NCI-H1105 (cell line): ENCODE results near the gene CAP1.

Experiments
- DNase-seq: peaks from one replicate; lab custom pipeline; 2025; lab: John Stamatoyannopoulos, UW

Gene CAP1

DNA sequence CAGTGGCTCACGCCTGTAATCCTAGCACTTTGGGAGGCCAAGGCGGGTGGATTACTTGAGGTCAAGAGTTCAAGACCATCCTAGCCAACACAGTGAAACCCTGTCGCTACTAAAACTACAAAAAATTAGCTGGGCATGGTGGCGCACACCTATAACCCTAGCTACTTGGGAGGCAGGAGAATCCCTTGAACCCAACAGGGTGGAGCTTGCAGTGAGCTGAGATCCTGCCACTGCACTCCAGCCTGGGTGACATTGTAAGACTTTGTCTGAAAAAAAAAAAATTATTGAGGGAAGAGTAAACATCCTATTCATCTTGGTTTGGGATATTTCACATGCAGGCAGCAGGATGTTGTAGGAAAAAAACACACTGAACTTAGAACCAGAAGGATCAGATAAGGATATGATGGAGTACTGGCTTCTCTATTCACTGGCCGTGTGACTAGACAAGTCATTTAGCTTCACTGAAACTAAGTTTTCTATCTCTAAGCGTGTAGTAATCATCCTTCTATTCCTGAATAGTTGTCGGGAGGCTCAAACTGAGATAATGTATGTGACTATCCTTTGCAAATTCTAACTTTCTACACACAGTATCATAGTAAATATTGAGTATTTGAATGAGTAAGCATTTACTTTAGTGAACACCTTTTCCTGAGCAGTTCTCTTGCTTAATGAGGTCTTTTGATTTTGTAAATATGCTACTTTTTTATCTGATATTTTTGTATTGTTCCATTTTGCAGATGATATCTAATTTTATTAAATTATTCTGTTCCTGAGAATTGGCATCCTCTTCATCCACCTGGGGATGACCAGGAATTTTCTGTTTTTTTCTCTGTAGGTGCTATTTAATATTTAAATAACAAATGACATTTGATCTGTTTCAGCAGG is 18.2 kb downstream of the CAP1 start:
- DNase-seq = no peak

DNA sequence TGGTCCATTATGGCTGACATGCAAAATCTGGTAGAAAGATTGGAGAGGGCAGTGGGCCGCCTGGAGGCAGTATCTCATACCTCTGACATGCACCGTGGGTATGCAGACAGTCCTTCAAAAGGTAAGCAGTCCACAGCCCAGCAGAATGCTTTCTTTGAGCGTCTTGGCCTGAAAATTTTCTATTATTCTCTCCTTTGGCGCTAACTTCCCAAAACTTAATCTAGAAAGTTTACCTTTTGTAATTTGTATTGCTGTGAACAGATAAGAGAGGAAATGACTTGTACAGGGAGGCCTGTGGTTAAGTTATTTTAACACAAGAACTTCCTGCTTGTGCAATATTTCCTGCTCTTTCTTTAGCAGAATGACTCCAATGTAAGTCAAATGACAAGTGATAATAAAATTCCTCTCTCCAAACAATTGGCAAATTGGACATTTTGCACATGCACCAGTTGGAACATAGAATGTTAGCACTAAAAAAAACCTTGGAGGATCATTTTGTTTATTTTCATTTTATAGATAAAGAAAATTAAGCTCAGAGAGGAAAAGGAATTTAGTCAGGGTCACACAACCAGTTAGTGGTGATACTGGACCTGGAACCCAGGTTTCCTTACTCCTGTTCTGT is 18.9 kb downstream of the CAP1 start:
- no peak for DNase-seq

DNA sequence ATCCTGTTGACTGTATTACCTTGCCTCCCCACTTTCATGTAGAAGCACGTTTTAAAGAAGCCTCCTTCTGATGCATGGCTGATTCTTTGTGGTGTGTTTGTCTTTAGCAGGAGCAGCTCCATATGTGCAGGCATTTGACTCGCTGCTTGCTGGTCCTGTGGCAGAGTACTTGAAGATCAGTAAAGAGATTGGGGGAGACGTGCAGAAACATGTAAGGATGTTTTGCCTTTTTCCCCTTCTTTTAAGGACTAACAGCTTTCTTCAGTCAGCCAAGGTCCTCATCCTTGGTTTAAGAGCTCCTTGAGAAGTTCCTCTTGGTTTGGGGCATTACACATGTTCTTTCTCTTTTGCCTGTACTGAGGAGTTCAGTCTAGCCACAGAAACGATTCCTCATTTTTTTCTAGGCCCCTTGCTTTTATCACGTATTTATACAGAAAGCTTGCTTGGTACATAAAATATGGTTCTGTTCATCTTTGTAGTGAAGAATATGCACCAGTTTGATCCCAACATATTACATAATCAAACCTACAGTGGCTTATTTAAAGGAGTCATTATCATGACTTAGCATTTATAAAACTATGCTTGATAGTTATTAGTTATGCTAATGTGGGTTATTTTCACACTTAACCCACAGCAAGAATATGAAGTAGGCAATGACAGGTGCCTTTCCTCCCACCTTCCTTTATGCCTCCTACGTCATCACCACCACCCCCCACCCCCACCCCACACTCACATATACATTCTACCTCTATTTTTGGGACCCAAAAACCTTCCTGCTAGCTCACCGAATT is 19.6 kb downstream of the CAP1 start:
- DNase-seq = no peak

DNA sequence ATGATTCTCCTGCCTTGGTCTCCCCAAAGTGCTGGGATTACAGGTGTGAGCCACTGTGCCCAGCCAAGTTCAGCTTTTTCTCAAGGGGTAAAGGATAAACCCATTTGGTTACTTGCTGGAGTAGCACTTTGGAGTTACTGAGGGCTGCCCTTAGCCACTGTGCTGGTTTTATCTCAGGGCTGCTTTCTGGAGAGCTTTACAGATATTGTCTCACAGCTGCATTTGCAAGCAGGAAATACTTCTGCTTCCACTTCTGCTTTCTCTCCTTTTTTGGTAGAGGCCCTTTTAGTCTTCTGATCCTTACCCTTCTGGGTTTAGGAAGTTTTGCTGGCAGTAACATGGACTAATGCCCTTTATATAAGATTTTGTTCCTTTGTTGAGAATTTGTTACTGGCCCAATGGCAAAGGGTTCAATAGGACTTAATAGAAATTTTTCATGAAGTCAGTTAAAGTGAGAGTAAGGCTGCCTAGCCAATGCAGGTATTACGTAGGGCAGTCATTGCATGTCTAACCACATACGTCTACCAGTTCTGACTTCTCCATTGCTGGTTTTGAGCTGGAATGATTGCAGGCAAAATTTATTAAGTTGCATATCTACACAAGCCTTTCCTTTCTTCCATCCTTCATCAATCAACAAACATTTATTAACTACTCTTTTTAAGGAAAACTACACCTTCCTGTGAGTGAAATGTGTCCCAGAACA is 24.4 kb downstream of the CAP1 start:
- DNase-seq = no peak

DNA sequence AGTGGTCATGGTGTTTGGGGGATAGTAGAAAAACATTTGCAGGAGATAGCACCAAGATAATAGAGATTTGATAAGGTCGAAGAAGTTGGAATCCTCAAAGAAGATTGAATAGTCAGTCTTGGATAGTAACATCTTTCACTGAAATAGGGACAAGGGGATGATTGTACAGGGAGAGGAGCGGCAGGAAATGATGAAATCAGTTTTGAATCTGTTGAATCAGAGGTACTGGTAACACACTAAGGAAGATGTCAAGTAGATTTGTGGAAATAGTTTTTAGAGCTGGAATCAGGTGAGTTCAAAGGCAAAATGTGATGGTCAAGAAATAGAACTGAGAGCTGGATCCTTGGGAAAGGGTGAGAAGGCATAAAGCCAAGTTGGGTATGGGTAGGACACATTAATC is 26.5 kb downstream of the CAP1 start:
- DNase-seq = no peak

DNA sequence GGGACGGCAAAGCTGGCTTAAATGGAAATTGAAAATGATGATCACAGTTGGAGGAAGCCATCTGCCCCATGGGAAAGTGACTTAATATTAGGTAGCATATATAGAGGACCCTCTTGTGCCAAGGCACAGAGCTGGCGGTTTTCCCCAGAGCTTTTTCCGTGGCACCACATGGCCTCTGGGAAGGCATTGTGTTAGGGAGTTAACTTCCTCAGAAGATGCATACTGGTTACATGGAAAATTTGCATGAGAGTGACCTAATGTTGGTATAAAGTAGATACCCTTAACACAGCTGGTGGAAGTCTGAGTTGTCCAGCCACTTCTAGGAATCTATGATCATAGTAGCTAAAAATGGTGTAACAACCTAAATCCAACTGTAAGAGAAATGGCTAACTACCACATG is 27.3 kb downstream of the CAP1 start:
- no peak for DNase-seq

DNA sequence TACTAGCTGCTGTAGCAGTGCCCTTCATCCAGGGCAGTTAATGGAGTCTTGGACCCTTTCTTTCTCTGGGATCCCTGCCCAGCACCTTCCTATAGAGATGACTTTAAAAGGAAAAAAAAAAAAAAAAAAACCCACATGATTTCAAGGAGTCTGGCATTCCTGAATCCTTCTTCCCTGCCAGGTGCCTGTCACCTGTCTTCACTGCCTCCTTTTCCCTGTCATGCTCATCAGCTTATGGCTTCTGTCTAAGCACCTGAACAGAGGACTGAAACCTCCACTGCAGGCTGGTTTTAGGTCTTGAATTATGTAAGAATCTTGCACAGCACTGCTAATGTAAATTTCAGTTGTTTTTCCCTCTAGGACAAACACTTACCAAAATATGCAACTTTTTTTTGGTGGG is 31.6 kb downstream of the CAP1 start:
- DNase-seq = no peak

DNA sequence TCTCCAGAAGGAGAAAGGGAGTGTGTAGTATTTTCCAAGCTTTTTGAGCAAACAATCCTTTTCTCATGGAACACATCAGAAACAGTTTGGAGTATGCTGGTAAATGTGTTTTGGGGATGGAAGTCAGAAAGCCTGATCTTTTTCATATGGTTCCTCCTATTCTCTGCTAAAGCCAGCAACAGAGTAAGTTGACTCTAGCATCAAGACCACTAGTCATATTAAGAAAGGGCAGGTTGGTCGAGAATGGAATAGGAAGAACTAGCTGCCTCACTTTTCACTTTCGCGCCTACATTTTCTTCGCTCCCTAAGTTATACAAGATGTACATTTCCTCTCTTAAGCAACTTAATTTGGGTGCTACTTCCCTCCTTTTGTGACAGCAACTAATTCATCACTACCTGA is 32.5 kb downstream of the CAP1 start:
- no peak for DNase-seq

DNA sequence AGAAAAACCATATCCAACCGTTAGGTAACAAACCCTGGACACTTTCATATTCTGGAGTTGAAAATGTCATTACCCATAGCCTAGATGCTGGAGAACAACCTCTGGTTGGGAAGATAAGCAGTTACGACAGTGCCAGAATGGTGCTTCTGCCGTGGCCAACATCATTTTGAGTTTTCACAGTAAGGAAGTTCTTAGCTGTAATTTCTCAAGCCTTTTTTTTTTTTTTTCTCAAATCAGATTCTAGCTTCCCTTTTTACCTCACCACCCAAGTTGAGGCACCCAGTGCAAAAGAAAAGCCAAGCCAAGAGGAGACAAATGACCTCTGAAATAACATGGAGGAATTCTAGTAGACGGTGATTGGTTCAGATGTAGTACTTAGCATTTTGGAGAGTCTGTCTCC is 34.7 kb downstream of the CAP1 start:
- DNase-seq = no peak

DNA sequence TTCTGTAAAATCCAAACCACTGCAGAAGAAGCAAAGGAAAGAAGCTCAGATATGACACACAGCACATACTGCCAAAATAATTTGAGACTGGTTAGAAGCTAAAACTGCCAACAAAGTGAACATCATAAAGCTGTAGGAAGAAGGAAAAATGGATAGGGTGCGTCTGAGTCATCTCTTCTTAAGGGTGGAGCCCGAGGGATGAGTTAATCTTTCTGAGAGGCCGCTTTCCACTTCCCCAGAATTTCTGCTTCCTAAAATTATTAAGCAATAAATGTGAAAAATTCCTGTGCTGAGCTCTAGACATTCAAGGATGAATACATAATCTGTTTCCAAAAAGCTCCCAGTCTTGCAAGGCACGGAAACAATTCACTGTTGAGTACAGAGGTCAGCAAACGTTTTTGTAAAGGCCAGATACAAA is 36.4 kb downstream of the CAP1 start:
- no peak for DNase-seq

DNA sequence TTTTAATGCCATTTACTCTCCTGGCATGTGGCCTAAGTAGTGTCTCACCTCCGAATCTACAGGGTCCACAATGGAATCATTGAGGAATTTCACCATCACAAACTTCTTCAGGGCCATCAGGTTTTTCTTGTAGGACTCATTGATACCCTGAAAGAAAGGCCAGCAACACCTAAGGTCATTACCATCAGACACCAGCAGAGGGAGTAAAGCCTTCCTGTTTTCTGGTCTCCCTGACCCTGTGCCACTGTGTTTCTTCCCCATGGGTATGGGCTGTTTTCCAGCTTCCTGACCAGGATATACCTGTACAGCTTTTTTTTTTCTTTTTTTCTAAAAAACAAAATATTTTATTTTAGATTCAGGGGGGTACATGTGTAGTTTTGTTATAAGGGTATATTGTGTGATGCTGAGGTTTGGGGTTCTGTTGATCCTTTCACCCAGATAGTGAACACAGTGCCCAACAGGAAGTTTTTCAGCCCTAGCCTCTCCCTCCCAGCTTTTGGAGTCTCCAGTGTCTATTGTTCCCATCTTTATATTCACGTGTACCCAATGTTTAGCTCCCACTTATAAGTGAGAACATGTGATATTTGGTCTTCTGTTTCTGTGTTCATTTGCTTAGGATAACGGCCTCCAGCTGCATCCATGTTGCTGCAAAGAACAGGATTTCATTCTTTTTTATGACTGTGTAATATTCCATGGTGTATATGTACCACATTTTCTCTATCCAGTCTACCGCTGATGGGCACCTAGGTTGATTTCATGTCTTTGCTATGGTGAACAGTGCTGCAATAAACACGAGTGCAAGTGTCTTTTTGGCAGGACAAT is 38.2 kb downstream of the CAP1 start:
- DNase-seq = peak; percentile 47

DNA sequence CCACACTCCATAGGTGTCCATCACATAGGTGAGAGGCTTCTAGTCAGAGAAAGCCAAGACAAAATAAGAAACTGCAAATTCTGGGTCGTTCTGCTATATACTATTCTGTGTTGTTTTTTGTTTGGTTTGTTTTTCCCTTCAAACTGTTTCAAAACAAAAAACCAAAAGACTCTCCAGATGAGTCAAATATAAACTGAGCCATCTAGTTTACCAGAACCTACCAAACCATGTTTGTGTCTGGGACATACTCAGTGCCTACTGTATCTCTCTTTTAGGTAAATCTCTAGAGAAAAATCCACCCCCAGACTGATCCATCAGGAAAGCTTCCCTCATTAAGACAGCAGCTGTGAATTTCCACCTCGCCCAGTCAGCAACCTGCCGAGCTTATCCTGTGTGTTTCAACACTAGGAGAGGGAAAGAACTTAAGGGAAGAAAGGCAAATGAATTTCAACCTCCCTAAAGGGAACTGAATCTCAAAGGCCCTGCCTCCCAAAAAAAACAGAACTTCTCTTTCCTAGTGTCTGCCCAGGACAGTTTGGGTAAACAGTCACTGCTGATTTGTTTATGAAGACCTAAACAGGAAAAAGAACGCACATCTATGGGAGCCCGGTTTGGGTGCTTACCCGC is 39.4 kb downstream of the CAP1 start:
- no peak for DNase-seq

DNA sequence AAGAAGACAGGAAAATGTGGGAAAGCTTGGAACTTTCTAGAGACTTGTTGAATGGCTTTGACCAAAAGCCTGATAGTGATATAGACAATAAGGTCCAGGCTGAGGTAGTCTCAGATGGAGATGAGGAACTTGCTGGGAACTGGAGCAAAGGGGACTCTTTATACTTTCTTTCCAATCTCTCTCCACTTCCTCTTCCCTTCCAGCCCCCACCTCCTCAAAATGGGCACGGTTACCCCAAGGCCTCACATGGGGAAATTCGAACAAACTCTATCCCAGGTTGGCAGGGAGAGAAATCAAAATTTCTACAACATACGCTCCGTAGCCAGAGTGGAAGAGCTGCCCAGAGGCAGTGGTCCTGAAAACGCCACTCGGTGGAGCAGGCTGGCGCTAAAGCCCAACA is 41.3 kb downstream of the CAP1 start:
- no peak for DNase-seq

DNA sequence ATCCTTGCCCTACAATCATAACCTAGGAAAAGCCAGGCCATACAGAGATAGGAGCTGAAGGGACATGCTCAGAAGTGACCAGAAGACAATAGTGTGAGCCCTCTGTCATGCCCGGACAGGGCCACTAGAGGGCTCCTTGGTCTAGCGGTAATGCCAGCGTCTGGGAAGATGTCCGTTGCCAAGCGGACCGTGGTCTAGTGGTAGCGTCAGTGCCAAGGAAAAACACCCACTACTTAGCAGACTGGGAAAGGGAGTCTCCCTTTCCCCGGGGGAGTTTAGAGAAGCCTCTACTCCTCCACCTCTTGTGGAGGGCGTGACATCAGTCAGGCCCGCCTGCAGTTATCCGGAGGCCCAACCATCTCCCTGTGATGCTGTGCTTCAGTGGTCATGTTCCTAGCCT is 44.2 kb downstream of the CAP1 start:
- peak; percentile 46 for DNase-seq

DNA sequence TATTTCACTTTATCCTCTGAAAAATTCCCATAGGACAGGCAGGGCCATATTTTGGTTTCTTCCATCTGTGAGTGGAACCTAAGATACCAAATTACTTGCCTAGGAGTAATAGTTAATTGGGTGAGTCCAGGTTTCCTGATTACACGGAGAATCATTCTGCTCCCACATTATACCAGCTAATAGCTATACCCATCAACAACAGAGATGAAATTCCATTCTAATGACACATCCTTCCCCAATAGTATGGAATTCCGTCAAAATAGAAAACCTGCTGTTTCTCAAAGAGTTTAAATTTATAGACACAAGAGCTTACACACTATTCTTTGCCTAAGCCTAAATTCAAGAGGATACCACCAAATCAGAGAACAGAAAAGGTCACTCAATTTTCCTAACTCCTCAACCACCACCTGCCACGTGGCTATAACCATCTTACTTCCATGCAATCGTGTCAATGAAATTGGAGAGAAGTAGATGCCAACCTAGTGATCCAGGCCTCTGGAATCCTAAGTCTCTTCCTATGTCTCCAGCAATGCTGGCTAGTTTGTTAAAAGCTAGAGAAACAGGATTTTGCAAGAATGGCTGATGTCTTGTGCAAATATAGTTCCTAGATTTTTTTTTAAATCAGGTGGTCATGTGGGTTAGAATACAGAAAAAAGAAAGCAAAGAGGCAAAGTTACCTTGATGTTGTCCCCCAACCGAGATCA is 50.3 kb downstream of the CAP1 start:
- DNase-seq = no peak

DNA sequence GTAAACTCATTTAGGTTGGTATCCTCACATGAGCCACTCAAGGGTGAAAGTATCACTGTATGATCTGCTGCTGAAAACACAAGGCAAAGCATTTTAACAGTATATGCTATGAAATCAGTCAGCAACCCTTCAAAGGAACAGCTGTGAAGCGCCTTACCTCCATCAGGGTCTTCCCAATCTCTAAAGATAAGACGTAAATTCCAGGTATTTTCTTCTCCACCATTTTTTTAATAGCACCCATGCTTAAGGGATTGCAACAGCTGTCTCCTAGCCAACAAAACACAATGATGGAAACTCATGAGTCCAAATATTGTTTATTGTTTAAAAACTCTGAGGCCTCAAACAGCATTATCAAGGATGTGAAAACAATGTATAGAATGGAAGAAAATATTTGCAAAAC is 51.7 kb downstream of the CAP1 start:
- DNase-seq = no peak

DNA sequence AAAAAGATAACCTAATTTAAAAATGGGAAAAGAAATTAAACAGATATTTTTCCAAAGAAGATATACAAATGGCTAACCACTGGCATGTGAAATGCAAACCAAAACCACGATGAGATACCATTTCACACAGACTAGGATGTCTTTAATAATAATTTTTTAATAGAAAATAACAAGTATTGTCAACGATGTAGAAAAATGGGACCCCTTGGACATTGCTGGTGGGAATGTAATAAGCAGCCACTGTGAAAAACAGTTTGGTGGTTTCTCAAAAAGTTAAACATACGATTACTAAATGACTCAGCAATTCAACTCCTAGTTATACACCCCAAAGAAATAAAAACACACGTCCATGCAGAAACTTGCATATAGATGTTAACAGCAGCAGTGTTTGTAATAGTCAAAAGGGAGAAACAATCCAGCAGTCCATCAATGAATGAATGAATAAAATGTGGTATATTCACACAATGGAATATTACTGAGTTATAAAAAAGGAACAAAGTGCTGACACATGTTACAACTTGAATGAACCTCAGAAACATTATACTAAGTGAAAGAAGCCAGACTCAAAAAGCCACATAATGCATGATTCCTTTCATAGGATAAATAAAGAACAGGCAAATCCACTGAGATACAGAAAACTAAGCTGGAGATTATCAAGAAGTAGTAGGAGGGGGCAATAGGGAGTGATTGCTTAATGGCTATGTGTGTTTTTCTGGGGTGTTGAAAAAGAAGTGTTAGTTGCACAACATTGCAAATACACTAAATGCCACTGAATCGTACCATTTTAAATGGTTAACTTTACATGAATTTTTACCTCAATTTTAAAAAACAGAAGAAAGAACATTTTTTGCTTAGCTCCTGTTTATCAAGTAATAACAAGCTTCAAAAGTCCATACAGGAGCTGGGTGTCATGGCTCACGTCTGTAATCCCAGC is 52.4 kb downstream of the CAP1 start:
- no peak for DNase-seq

DNA sequence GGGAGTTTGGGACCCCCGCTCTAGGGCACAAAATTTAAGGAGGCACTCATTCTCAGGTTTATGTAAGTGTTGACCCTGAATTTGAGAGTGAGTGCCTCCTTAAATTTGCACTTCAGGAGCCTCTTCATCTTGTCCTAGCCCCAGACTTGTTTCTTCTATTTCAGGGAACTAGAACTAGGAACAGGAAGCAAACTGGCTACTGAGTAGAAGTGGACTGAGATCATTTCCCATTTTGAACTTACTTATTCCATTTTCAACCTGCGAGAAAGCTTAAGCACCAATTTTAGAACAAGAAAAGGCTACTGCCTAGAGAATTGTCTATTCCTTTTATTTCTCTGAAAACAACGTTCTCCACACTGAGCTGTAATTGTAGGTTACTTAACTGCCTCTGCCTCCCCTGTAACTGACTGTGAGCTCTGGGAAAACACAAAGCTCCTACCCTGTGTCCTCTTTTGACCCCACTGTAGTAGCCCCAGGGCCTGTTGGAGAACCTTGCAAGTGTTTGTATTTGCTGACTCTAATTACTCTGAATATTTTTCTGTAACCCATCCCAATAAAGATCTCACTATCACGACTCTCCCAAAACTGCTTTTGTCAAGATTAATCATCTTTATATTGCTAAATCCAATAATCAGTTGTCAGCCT is 54.1 kb downstream of the CAP1 start:
- no peak for DNase-seq

DNA sequence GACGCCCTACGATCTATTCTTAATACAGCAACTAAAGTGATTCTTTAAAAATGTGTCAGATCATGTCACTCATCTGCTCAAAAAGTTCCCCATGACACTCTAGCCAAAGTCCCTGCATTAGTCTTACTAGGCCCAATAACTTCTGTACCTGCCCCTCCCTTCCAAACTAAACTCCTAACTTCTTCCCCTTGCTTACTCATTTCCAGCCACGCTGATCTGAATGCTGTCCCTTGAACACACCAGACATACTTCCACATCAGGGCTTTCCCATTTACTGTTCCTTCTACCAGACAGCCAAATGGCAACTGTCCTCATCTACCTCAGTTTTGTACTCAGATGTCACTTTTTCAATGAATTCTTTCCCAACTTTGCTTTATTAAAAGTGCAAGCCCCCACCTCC is 55.3 kb downstream of the CAP1 start:
- no peak for DNase-seq
